EH (cell line): ENCODE data around the gene JPH4.

Source experiments
- DNase-seq: peaks from one replicate; pipeline ENCODE4 v3.0.0-alpha.2; 2015; ENCODE audit warnings: low read depth

JPH4 gene

DNA sequence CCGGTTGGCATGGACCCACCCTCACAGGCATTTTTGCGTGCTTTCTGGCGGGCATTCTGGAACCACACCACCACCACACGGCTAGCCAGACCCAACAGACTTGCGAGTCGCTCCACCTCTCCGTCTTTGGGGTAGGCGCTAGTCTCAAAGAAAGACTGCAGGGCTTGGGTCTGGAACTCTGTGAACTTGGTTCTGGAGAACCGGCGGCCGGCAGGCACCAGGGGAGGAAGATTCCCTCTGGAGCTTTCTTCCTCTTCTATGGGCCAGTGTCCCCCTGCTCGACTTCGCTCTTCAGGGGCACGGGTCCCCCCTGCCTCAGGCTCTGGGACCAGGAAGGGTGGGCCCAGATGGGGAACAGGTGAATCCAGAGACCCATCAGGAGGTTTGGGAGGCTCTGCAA lies 53.6 kb downstream of the JPH4 start:
- DNase-seq: no peak

DNA sequence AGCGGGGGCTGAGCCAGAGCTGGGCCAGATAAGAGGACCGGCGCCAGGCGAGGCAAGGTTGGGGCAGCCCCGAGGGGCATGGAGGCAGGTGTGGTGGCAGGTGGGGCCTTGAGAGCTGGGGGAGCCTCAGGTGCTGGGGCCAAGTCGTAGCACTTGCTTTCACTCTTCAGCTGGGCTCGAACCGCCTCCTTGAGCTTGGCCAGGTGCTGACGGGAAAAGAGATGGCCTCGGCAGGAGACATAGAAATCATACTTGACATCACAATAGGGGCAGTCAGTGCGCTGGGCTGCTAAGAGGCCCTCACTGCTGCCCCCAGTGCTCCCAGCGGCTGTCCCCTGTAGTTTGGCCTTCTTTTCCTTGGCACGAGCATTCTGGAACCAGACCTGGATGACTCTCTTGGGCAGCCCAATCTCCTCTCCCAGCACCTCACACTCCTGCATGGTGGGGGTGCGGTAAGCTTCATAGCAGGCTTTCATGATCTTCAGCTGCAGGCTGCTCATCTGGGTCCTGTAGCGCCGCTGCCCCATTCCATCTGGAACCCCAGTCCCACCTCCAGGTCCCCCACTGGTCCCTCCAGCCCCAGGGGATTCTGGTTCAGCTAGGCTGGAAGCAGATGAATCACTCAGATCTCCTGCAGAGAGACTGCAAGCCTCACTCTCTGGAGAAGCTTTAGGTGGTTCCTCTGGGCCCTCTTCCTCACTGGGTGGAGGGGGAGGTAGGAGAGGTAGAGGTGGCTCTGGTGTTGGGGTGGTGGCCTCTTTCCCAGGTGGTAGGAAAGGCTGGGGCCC lies 55.2 kb downstream of the JPH4 start:
- DNase-seq: no peak

- no peak for DNase-seq
These were observed 55.9 kb downstream of the JPH4 start for GRCh38 chr14:23522643-23523198.

- no peak for DNase-seq
These were observed 56.6 kb downstream of the JPH4 start for GRCh38 chr14:23521785-23522640.

- DNase-seq: no peak
These were observed 57.6 kb downstream of the JPH4 start for GRCh38 chr14:23520899-23521533.

DNA sequence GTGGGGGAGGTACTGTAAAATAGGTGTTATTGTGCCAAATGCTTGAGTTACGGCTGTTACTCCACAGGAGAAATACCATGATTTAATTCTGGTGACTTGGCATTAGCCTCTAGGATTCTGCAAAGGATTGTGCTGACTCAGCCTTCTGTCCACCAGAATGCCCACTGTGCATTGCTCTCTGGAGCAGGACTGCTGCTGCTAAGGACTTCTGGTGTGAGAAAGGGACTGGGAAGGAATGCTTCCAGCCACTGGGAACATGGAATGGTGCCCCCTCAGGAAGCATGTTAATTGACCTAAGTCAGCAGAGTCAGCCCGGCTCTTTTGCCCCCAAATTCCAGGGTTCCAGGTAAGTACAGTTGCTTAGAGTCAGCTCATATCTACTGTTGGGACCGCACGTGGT lies 59.9 kb downstream of the JPH4 start:
- DNase-seq: no peak
